HepG2 (cell line): ENCODE measurements around the gene RAC3. TPM values are rescaled to one million over a fixed set of nuclear protein-coding genes. Genes with fewer than 3 reads are reported as not detected.

Experiments
- ATAD3A ChIP-seq: sonication (generic); formaldehyde crosslinking; IDR thresholded peaks from 2 replicates; pipeline ENCODE4 v1.4.0; 2020; ENCODE audit warnings: missing genetic modification reagents
- FOXK1 ChIP-seq: sonication (generic); formaldehyde crosslinking; IDR thresholded peaks from 2 replicates; pipeline ENCODE4 v1.4.0; 2020; ENCODE audit warnings: low read depth, missing genetic modification reagents, borderline replicate concordance
- JUND ChIP-seq: sonication (generic); formaldehyde crosslinking; IDR thresholded peaks from 2 replicates; pipeline ENCODE4 v1.8.0; 2022; ENCODE audit warnings: mild to moderate bottlenecking, missing genetic modification reagents
- KDM5B ChIP-seq: sonication (generic); formaldehyde crosslinking; IDR thresholded peaks from 2 replicates; pipeline ENCODE4 v1.4.0; 2020; ENCODE audit warnings: missing genetic modification reagents, mild to moderate bottlenecking, borderline replicate concordance
- MED13 ChIP-seq: sonication (generic); formaldehyde crosslinking; IDR thresholded peaks from 2 replicates; pipeline ENCODE4 v1.5.0; 2020; ENCODE audit warnings: missing genetic modification reagents
- MIER2 ChIP-seq: IDR thresholded peaks from 2 replicates; pipeline ENCODE4 v1.6.1; 2016; ENCODE audit warnings: missing biosample characterization, missing genetic modification reagents
- MTA3 ChIP-seq: sonication (generic); formaldehyde crosslinking; IDR thresholded peaks from 2 replicates; pipeline ENCODE4 v1.4.0; 2020; ENCODE audit warnings: missing genetic modification reagents
- MTF2 ChIP-seq: sonication (generic); formaldehyde crosslinking; IDR thresholded peaks from 2 replicates; pipeline ENCODE4 v1.5.0; 2020; ENCODE audit warnings: missing genetic modification reagents, borderline replicate concordance
- NFE2L1 ChIP-seq: sonication (generic); formaldehyde crosslinking; IDR thresholded peaks from 2 replicates; pipeline ENCODE4 v1.4.0; 2020; ENCODE audit warnings: missing genetic modification reagents, mild to moderate bottlenecking, borderline replicate concordance
- PLRG1 ChIP-seq: fragments of 450-650 bp; conservative IDR thresholded peaks from 2 replicates; pipeline ENCODE4 v1.6.1; 2016
- SALL1 ChIP-seq: sonication (generic); formaldehyde crosslinking; IDR thresholded peaks from 2 replicates; pipeline ENCODE4 v1.8.0; 2022; ENCODE audit warnings: mild to moderate bottlenecking, missing genetic modification reagents
- SP140L ChIP-seq: sonication (generic); formaldehyde crosslinking; IDR thresholded peaks from 2 replicates; pipeline ENCODE4 v1.4.0; 2020; ENCODE audit warnings: missing genetic modification reagents, borderline replicate concordance
- U2AF1 ChIP-seq: fragments of 200-400 bp; formaldehyde crosslinking; optimal IDR thresholded peaks from 2 replicates; pipeline ENCODE3; 2017; ENCODE audit warnings: mild to moderate bottlenecking, low read depth, low read length
- ZC3H13 ChIP-seq: sonication (generic); formaldehyde crosslinking; IDR thresholded peaks from 2 replicates; pipeline ENCODE4 v1.8.1; 2023; ENCODE audit warnings: mild to moderate bottlenecking, missing genetic modification reagents, moderate library complexity
- ZMYM4 ChIP-seq: sonication (generic); formaldehyde crosslinking; IDR thresholded peaks from 2 replicates; pipeline ENCODE4 v1.8.1; 2023; ENCODE audit warnings: mild to moderate bottlenecking, missing genetic modification reagents
- ZNF224 ChIP-seq: sonication (generic); formaldehyde crosslinking; IDR thresholded peaks from 2 replicates; pipeline ENCODE4 v1.5.0; 2020; ENCODE audit warnings: mild to moderate bottlenecking, missing genetic modification reagents
- ZNF546 ChIP-seq: sonication (generic); formaldehyde crosslinking; conservative IDR thresholded peaks from 2 replicates; pipeline ENCODE4 v1.8.1; 2023; ENCODE audit warnings: mild to moderate bottlenecking, missing genetic modification reagents
- ZNF605 ChIP-seq: sonication (generic); formaldehyde crosslinking; IDR thresholded peaks from 2 replicates; pipeline ENCODE4 v1.8.0; 2022; ENCODE audit warnings: mild to moderate bottlenecking, missing genetic modification reagents
- ZNF629 ChIP-seq: sonication (generic); formaldehyde crosslinking; conservative IDR thresholded peaks from 2 replicates; pipeline ENCODE4 v1.5.0; 2020; ENCODE audit warnings: missing genetic modification reagents
- ZSCAN20 ChIP-seq: sonication (generic); formaldehyde crosslinking; IDR thresholded peaks from 2 replicates; pipeline ENCODE4 v1.4.0; 2020; ENCODE audit warnings: missing genetic modification reagents, mild to moderate bottlenecking, borderline replicate concordance
- polyA plus RNA-seq, 8 experiments: library from polyadenylated mRNA; depleted of rRNA in 3 of 8; stranded (reverse) in 7 of 8; unstranded in 1 of 8; fragments of >200 nt; fragmentation: Illumina TruSeq in 4 of 8; extraction: Trizol in 4 of 8; gene quantifications; 2 replicates each; pipeline versions ENCODE4 v1.2.1 to v1.2.3, GENCODE V29; 2011 to 2016; ENCODE audit warnings: low read depth in 4 of 8, missing spikeins in 1 of 8, mixed read lengths in 1 of 8; ENCODE audit not compliant: insufficient read depth in 1 of 8
- total RNA-seq, 5 experiments: library from RNA; depleted of rRNA; stranded (reverse); fragments of >200 nt; fragmentation: Illumina TruSeq; extraction: Trizol; gene quantifications; 2 replicates each; pipeline ENCODE4 v1.2.3, GENCODE V29; 2016; ENCODE audit warnings: low read depth in 1 of 5
- TF ChIP-seq, protein P1 (sequence below): sonication (generic); formaldehyde crosslinking; IDR thresholded peaks from 2 replicates; pipeline ENCODE4 v1.9.0; 2022; ENCODE audit warnings: missing genetic modification reagents, mild to moderate bottlenecking, borderline replicate concordance
- TF ChIP-seq, protein P2 (sequence below): sonication (generic); formaldehyde crosslinking; IDR thresholded peaks from 2 replicates; pipeline ENCODE4 v1.4.0; 2020; ENCODE audit warnings: missing genetic modification reagents, mild to moderate bottlenecking, borderline replicate concordance
- TF ChIP-seq, protein P3 (sequence below): sonication (generic); formaldehyde crosslinking; conservative IDR thresholded peaks from 2 replicates; pipeline ENCODE4 v1.4.0; 2020; ENCODE audit warnings: missing genetic modification reagents
- TF ChIP-seq, protein P4 (sequence below): IDR thresholded peaks from 2 replicates; pipeline ENCODE4 v1.6.1; 2016; ENCODE audit warnings: control low read depth

The RAC3 gene
- total and polyA plus RNA-seq, 2 of the 13 experiments (the other 11 are each of a cell fraction or from before 2014, with no cell fraction given), result 10.5 to 21.3 TPM

DNA sequence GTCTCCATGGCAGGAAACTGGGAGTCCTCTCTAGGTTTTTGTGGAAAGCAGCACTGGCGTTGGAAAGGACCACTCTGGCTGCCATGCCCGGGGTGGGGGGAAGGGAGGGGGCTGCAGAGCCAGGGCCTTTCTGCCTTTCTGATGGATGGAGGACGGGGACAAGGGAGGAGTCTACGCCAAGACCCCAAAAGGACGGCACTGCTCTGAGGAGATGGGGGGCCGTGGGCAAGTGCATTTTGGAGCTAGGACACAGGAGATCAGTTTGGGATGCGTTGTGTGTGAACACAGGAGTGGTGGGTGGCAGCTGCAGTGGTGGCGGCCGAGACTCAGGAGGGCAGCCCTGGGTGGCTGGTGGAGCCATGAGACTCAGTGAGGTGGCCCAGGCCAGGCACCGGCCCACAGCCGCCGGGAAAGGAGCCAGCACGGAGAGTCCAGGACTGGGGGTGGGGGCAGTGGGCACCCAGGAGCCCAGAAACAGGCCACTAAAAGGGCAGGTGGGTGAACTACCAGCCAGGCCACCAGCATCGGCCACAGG, 10.8 kb upstream of the RAC3 start (continued):
- TF ChIP-seq, protein P1, sequence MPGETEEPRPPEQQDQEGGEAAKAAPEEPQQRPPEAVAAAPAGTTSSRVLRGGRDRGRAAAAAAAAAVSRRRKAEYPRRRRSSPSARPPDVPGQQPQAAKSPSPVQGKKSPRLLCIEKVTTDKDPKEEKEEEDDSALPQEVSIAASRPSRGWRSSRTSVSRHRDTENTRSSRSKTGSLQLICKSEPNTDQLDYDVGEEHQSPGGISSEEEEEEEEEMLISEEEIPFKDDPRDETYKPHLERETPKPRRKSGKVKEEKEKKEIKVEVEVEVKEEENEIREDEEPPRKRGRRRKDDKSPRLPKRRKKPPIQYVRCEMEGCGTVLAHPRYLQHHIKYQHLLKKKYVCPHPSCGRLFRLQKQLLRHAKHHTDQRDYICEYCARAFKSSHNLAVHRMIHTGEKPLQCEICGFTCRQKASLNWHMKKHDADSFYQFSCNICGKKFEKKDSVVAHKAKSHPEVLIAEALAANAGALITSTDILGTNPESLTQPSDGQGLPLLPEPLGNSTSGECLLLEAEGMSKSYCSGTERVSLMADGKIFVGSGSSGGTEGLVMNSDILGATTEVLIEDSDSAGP (CRISPR knock-in tag), result no peak
- TF ChIP-seq NFE2L1 (CRISPR knock-in tag) (no peak), ZNF224 (CRISPR knock-in tag) (0 out of 2 replicates have a peak, but pooled peaks have one; percentile 9), U2AF1 (peak; percentile 58), KDM5B (no peak), ZNF629 (CRISPR knock-in tag) (0 out of 2 replicates have a peak, but pooled peaks have one; percentile 4), JUND (CRISPR knock-in tag) (no peak), ZMYM4 (CRISPR knock-in tag) (peak; percentile 11; the same call in 1 of the 2 replicates), MIER2 (CRISPR knock-in tag) (peak; percentile 27; the same call in 1 of the 2 replicates), MTF2 (peak; percentile 88; the same call in 1 of the 2 replicates), FOXK1 (CRISPR knock-in tag) (no peak), MED13 (CRISPR knock-in tag) (0 out of 2 replicates have a peak, but pooled peaks have one; percentile 82), ZNF605 (0 out of 2 replicates have a peak, but pooled peaks have one; percentile 43), ATAD3A (no peak), MTA3 (CRISPR knock-in tag) (no peak), SALL1 (CRISPR knock-in tag) (no peak), ZSCAN20 (CRISPR knock-in tag) (0 out of 2 replicates have a peak, but pooled peaks have one; percentile 31), PLRG1 (no peak), ZC3H13 (CRISPR knock-in tag) (no peak; the same call in 1 of the 2 replicates), SP140L (CRISPR knock-in tag) (no peak), ZNF546 (0 out of 2 replicates have a peak, but pooled peaks have one; percentile 15)
- TF ChIP-seq, protein P2, sequence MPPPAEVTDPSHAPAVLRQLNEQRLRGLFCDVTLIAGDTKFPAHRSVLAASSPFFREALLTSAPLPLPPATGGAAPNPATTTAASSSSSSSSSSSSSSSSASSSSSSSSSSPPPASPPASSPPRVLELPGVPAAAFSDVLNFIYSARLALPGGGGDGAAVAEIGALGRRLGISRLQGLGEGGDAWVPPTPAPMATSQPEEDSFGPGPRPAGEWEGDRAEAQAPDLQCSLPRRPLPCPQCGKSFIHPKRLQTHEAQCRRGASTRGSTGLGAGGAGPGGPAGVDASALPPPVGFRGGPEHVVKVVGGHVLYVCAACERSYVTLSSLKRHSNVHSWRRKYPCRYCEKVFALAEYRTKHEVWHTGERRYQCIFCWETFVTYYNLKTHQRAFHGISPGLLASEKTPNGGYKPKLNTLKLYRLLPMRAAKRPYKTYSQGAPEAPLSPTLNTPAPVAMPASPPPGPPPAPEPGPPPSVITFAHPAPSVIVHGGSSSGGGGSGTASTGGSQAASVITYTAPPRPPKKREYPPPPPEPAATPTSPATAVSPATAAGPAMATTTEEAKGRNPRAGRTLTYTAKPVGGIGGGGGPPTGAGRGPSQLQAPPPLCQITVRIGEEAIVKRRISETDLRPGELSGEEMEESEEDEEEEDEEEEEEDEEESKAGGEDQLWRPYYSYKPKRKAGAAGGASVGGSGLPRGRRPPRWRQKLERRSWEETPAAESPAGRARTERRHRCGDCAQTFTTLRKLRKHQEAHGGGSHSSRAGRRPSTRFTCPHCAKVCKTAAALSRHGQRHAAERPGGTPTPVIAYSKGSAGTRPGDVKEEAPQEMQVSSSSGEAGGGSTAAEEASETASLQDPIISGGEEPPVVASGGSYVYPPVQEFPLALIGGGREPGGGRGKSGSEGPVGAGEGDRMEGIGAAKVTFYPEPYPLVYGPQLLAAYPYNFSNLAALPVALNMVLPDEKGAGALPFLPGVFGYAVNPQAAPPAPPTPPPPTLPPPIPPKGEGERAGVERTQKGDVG (CRISPR knock-in tag), result no peak
- TF ChIP-seq, protein P3, sequence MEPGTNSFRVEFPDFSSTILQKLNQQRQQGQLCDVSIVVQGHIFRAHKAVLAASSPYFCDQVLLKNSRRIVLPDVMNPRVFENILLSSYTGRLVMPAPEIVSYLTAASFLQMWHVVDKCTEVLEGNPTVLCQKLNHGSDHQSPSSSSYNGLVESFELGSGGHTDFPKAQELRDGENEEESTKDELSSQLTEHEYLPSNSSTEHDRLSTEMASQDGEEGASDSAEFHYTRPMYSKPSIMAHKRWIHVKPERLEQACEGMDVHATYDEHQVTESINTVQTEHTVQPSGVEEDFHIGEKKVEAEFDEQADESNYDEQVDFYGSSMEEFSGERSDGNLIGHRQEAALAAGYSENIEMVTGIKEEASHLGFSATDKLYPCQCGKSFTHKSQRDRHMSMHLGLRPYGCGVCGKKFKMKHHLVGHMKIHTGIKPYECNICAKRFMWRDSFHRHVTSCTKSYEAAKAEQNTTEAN (CRISPR knock-in tag), result 0 out of 2 replicates have a peak, but pooled peaks have one; percentile 1
- TF ChIP-seq, protein P4, sequence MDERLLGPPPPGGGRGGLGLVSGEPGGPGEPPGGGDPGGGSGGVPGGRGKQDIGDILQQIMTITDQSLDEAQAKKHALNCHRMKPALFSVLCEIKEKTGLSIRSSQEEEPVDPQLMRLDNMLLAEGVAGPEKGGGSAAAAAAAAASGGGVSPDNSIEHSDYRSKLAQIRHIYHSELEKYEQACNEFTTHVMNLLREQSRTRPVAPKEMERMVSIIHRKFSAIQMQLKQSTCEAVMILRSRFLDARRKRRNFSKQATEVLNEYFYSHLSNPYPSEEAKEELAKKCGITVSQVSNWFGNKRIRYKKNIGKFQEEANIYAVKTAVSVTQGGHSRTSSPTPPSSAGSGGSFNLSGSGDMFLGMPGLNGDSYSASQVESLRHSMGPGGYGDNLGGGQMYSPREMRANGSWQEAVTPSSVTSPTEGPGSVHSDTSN (CRISPR knock-in tag), result no peak
